ENCODE results near the gene MORN3. TPM values are rescaled to one million over a fixed set of nuclear protein-coding genes. Genes with fewer than 3 reads are reported as not detected.
A peak's percentile ranks its signal among the peaks of the same experiment; 100 is the strongest.

The MORN3 gene
- total and polyA plus RNA-seq, 2 of the 8 experiments (the other 6 are each of a cell fraction or from before 2014, with no cell fraction given): 0.39 to 0.93 TPM

DNA sequence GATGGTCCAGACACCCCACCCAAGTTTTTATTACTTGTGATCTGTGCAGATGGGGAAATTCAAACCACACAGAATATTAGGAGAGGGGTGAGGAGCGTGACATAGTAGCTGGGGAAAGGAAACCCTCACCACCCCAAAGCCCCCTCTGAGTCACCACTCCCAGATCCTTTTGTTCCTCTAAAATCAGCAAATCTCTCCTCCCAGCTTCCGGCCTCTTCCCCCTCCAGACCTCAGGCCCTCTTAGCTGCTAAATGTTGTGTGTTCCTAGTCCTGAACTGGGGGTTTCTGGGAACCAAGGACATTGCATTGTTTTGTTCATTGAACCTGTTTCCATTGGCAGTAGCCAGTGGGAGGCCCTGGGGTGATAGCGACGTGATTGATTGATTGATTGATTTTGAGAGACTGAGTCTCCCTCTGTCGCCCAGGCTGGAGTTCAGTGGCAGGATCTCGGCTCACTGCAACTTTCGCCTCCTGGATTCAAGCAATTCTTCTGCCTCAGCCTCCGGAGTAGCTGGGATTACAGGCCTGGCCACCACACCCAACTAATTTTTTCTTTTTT, 49.0 kb downstream of the MORN3 start:
- H2BK20ac ChIP-seq (ENCODE audit: low read length): 0 out of 2 replicates have a peak overlapping the region, but pooled peaks have one; percentile 21
- no peaks in the 10 kb centered on the region for H3K36me3 ChIP-seq (ENCODE audit: control insufficient read depth in 2 of 4, insufficient read depth in 4 of 4, low read length in 3 of 4)
- DNase-seq (ENCODE audit: low read depth in 1 of 2, low spot score in 2 of 2) (peak in 1 of 2 experiments; percentile 29), FAIRE-seq (no peak)
- TF ChIP-seq EP300 (IDR thresholded peaks at IDR 0.05; ENCODE audit: borderline replicate concordance in 1 of 2, low read depth in 2 of 2, low read length in 2 of 2): no peak
- TF ChIP-seq SUZ12 (IDR thresholded peaks at IDR 0.05; ENCODE audit: low read length): no peak
- TF ChIP-seq GABPA (IDR thresholded peaks at IDR 0.05; ENCODE audit: borderline replicate concordance, insufficient read depth, low read length): no peak
- TF ChIP-seq JUND (IDR thresholded peaks at IDR 0.05; ENCODE audit: low read length): 0 out of 2 replicates have a peak, but pooled peaks have one; percentile 48
- H3K4me2 ChIP-seq (ENCODE audit: insufficient read depth in 1 of 2, low read depth in 2 of 2, low read length in 2 of 2): no peak overlapping the region
- no peaks in the 10 kb centered on the region for H4K20me1 ChIP-seq (replicated peaks in 1 of 2; ENCODE audit: control insufficient read depth in 1 of 2, insufficient read depth in 2 of 2, low read length in 2 of 2)
- H4K5ac ChIP-seq (ENCODE audit: insufficient read length, low read depth, low read length): no peak overlapping the region
- H3K4me1 ChIP-seq (replicated peaks in 1 of 4; ENCODE audit: control insufficient read depth in 3 of 4, insufficient read depth in 4 of 4, low read length in 3 of 4): peaks cover 0 to 8% (median 5%) of the 10 kb centered on the region in 4 experiments; a peak in 5 of 7 replicates
- peak overlapping the region; percentile 16; the same call in 1 of the 2 replicates for H3K27ac ChIP-seq (ENCODE audit: low read depth, low read length)
- peak overlapping the region; percentile 87; the same call in 1 of the 2 replicates for H2BK5ac ChIP-seq (ENCODE audit: low read depth, low read length)
- no peaks in the 10 kb centered on the region for H3K9me3 ChIP-seq (ENCODE audit: insufficient read depth in 2 of 2, low read depth in 1 of 2, low read length in 1 of 2)
- H2BK15ac ChIP-seq (ENCODE audit: low read length): 0 out of 2 replicates have a peak overlapping the region, but pooled peaks have one; percentile 65
- WGBS, 2 experiments (ENCODE audit: extremely low coverage in 1 of 2, insufficient coverage in 1 of 2, insufficient read length in 1 of 2, insufficient replicate concordance in 2 of 2, low coverage in 1 of 2, low lambda C conversion rate in 2 of 2, missing lambda C conversion rate in 1 of 2): 82% methylated on average over 8 of the region's 8 CpGs; no CpG with 5 or more reads in 1 of the 2 experiments
- H4K91ac ChIP-seq (replicated peaks; ENCODE audit: insufficient read length, low read length): no peak overlapping the region
- H3K18ac ChIP-seq (ENCODE audit: extremely low read depth, low read length): peak overlapping the region; percentile 60
- no peak overlapping the region for H3K9ac ChIP-seq (replicated peaks in 1 of 4; ENCODE audit: extremely low read depth in 1 of 4, low read depth in 3 of 4, low read length in 3 of 4)
- no peaks in the 10 kb centered on the region for H3K79me2 ChIP-seq (ENCODE audit: control insufficient read depth in 1 of 2, insufficient read depth in 2 of 2, low read length in 2 of 2)
- H3K4me3 ChIP-seq (ENCODE audit: extremely low read depth in 1 of 4, insufficient read depth in 2 of 4, low read depth in 3 of 4, low read length in 4 of 4): no peak overlapping the region
- H4K8ac ChIP-seq (ENCODE audit: extremely low read depth, insufficient read depth, low read length): no peak overlapping the region
- peak overlapping the region; percentile 68; the same call in 1 of the 2 replicates for H2BK12ac ChIP-seq (ENCODE audit: low read depth, low read length)
- H3K4ac ChIP-seq (replicated peaks; ENCODE audit: insufficient read length, low read depth, low read length): no peak overlapping the region
- H3K23me2 ChIP-seq (ENCODE audit: low read depth, low read length): no peaks in the 10 kb centered on the region
- H2AFZ ChIP-seq (ENCODE audit: low read length): 0 out of 2 replicates have a peak overlapping the region, but pooled peaks have one; percentile 0
- POLR2A ChIA-PET (ENCODE audit: partially characterized antibody): interaction anchor here (0.5 to 15.7 kb wide), 14 partner anchors 8 to 218 kb away, joined by 3 to 374 read pairs (median 4); partner anchors contain the start of gene KDM2B
- H3K56ac ChIP-seq (replicated peaks; ENCODE audit: insufficient read length, low read depth, low read length): no peak overlapping the region
- H3K27me3 ChIP-seq (replicated peaks in 1 of 4; ENCODE audit: control insufficient read depth in 3 of 4, extremely low read depth in 1 of 4, insufficient read depth in 3 of 4, low read length in 3 of 4): no peaks in the 10 kb centered on the region
- CTCF ChIA-PET (ENCODE audit: partially characterized antibody): interaction anchor here (0.6 to 4.9 kb wide), 13 partner anchors 10 to 119 kb away, joined by 3 to 49 read pairs (median 4); partner anchors contain the start of gene MORN3
- H3K23ac ChIP-seq (ENCODE audit: insufficient read length): no peak overlapping the region
- peak overlapping the region; percentile 99 for H3K14ac ChIP-seq (ENCODE audit: insufficient read length)
- no peak overlapping the region for H2AK5ac ChIP-seq (ENCODE audit: low read depth, low read length)
- H2BK120ac ChIP-seq (replicated peaks; ENCODE audit: low read depth, low read length): no peak overlapping the region
- no peaks in the 10 kb centered on the region for H3K79me1 ChIP-seq (ENCODE audit: low read depth, low read length)

All from H1 (cell line).